HUDEP-2 (cell line): Measurements from ENCODE around the gene BABAM1.

Experiments used
- DNase-seq, 76 experiments: peaks; one replicate each; lab custom pipeline; 2025; ENCODE audit not compliant: unreplicated experiment in 76 of 76; lab: John Stamatoyannopoulos, UW

The BABAM1 gene

GRCh38 chr19:17243211-17243829 lies 23.9 kb upstream of the BABAM1 start:
- DNase-seq, result peak in 1 of 76 experiments; percentile 25

- DNase-seq, result peak in 19 of 76 experiments; percentile 6 to 55 (median 31)
These were observed 23.2 kb upstream of the BABAM1 start for GRCh38 chr19:17243830-17244617.

GRCh38 chr19:17244618-17245534 lies 22.4 kb upstream of the BABAM1 start:
- DNase-seq, result no peak

- DNase-seq, result peak in 2 of 76 experiments; percentile 43 to 54
These were observed 21.7 kb upstream of the BABAM1 start, which contains the start of gene NR2F6 for GRCh38 chr19:17245535-17245984. Gene NR2F6, minus strand, starts transcription at chr19:17245919. Its CDS starts 699 bp downstream, at chr19:17245220.

GRCh38 chr19:17246681-17247425 lies 20.4 kb upstream of the BABAM1 start:
- peak in 1 of 76 experiments; percentile 41 for DNase-seq

- DNase-seq, result no peak
These were observed 19.0 kb upstream of the BABAM1 start for GRCh38 chr19:17248011-17248776.

GRCh38 chr19:17249887-17250548 lies 17.2 kb upstream of the BABAM1 start:
- DNase-seq, result no peak

GRCh38 chr19:17254636-17255035 lies 12.6 kb upstream of the BABAM1 start:
- no peak for DNase-seq

- no peak for DNase-seq
These were observed 12.1 kb upstream of the BABAM1 start for GRCh38 chr19:17255150-17255621.

GRCh38 chr19:17256130-17256529 lies 11.1 kb upstream of the BABAM1 start:
- DNase-seq, result no peak

- no peak for DNase-seq
These were observed 8.0 kb upstream of the BABAM1 start for GRCh38 chr19:17259118-17259780.

- no peak for DNase-seq
These were observed 7.3 kb upstream of the BABAM1 start for GRCh38 chr19:17259934-17260333.

- DNase-seq, result peak in 75 of 76 experiments; percentile 45 to 94 (median 87)
These were observed 6.4 kb upstream of the BABAM1 start for GRCh38 chr19:17260842-17261325.

- no peak for DNase-seq
These were observed 4.7 kb upstream of the BABAM1 start for GRCh38 chr19:17262557-17262956.

GRCh38 chr19:17263712-17264640 lies 3.3 kb upstream of the BABAM1 start:
- DNase-seq, result no peak

GRCh38 chr19:17264641-17264979 lies 2.6 kb upstream of the BABAM1 start, which contains the start of gene USHBP1:
Gene USHBP1, minus strand, starts transcription at chr19:17264745. Its CDS starts 446 bp downstream, at chr19:17264299.
- no peak for DNase-seq

- no peak for DNase-seq
These were observed 1.2 kb upstream of the BABAM1 start for GRCh38 chr19:17266026-17266425.
